ENCODE measurements around the gene ISG20. TPM values are rescaled to one million over a fixed set of nuclear protein-coding genes. Genes with fewer than 3 reads are reported as not detected.

The ISG20 gene
- total and polyA plus RNA-seq, 2 of the 8 experiments (the other 6 are each of a cell fraction or from before 2014, with no cell fraction given) = 2.9 to 5.2 TPM

DNA sequence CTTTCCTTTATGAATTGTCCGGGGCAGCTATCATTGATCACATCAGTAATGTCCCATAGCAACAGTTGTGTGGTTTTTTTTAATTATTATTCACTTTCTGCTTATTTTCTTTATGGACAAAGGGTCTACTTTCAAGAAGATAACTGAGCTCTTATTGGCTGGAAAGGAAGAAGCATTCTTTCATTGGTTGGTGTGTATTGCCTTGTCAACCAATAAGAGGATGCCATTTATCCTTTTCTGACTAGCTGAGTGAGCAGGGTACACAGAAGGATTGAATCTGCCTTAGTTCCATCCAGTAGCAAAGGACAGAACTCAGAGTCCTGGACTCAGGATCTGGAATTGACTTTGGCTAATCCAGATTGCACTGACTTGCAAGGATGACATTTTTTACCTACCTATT lies 30.9 kb upstream of the ISG20 start:
- H3K4me1 ChIP-seq (replicated peaks in 1 of 4; ENCODE audit: control insufficient read depth in 3 of 4, insufficient read depth in 4 of 4, low read length in 3 of 4) = peaks cover 21 to 46% (median 35%) of the 10 kb centered on the region in 4 experiments

More for the DNA sequence above, 30.9 kb upstream of the ISG20 start:
- Histone ChIP-seq H2BK15ac (ENCODE audit: low read length) (no peak overlapping the region), H3K18ac (ENCODE audit: extremely low read depth, low read length) (no peak overlapping the region), H2BK20ac (ENCODE audit: low read length) (no peak overlapping the region), H4K91ac (replicated peaks; ENCODE audit: insufficient read length, low read length) (no peak overlapping the region), H3K23ac (ENCODE audit: insufficient read length) (no peak overlapping the region), H2AK5ac (ENCODE audit: low read depth, low read length) (no peak overlapping the region), H2BK120ac (replicated peaks; ENCODE audit: low read depth, low read length) (no peak overlapping the region), H3K27me3 (replicated peaks in 1 of 4; ENCODE audit: control insufficient read depth in 3 of 4, extremely low read depth in 1 of 4, insufficient read depth in 3 of 4, low read length in 3 of 4) (peaks cover 31 to 51% (median 50%) of the 10 kb centered on the region in 4 experiments), H3K79me2 (ENCODE audit: control insufficient read depth in 1 of 2, insufficient read depth in 2 of 2, low read length in 2 of 2) (no peaks in the 10 kb centered on the region), H3K36me3 (ENCODE audit: control insufficient read depth in 2 of 4, insufficient read depth in 4 of 4, low read length in 3 of 4) (no peaks in the 10 kb centered on the region), H3K9me3 (ENCODE audit: insufficient read depth in 2 of 2, low read depth in 1 of 2, low read length in 1 of 2) (no peaks in the 10 kb centered on the region), H3K23me2 (ENCODE audit: low read depth, low read length) (peaks cover 25% of the 10 kb centered on the region; the same call in 1 of the 2 replicates), H4K8ac (ENCODE audit: extremely low read depth, insufficient read depth, low read length) (no peak overlapping the region), H4K5ac (ENCODE audit: insufficient read length, low read depth, low read length) (no peak overlapping the region), H3K4me3 (ENCODE audit: extremely low read depth in 1 of 4, insufficient read depth in 2 of 4, low read depth in 3 of 4, low read length in 4 of 4) (no peak overlapping the region), H2AFZ (ENCODE audit: low read length) (no peak overlapping the region), H3K4ac (replicated peaks; ENCODE audit: insufficient read length, low read depth, low read length) (no peak overlapping the region), H2BK12ac (ENCODE audit: low read depth, low read length) (no peak overlapping the region), H3K9ac (replicated peaks in 1 of 4; ENCODE audit: extremely low read depth in 1 of 4, low read depth in 3 of 4, low read length in 3 of 4) (no peak overlapping the region), H4K20me1 (replicated peaks in 1 of 2; ENCODE audit: control insufficient read depth in 1 of 2, insufficient read depth in 2 of 2, low read length in 2 of 2) (peaks cover 0 to 7% of the 10 kb centered on the region in 2 experiments), H3K27ac (ENCODE audit: low read depth, low read length) (no peak overlapping the region), H3K79me1 (ENCODE audit: low read depth, low read length) (no peaks in the 10 kb centered on the region), H3K14ac (ENCODE audit: insufficient read length) (no peak overlapping the region), H3K4me2 (ENCODE audit: insufficient read depth in 1 of 2, low read depth in 2 of 2, low read length in 2 of 2) (no peak overlapping the region), H3K56ac (replicated peaks; ENCODE audit: insufficient read length, low read depth, low read length) (no peak overlapping the region), H2BK5ac (ENCODE audit: low read depth, low read length) (no peak overlapping the region)
- ChIA-PET CTCF (ENCODE audit: partially characterized antibody) (interaction anchor here (0.7 to 1.9 kb wide), 8 partner anchors 9 to 503 kb away, joined by 3 to 4 read pairs (median 3); no protein-coding TSS in a partner anchor), POLR2A (ENCODE audit: partially characterized antibody) (interaction anchor here (1.0 to 4.0 kb wide), 3 partner anchors 17 to 126 kb away, joined by 3 to 21 read pairs (median 3); partner anchors contain the start of gene ISG20)
- no peak for DNase-seq (ENCODE audit: low read depth in 1 of 2, low spot score in 2 of 2)
- TF ChIP-seq ZNF274 (IDR thresholded peaks at IDR 0.05; ENCODE audit: borderline replicate concordance, extremely low read depth, low read length) (no peak), POLR2AphosphoS5 (IDR thresholded peaks at IDR 0.05; ENCODE audit: low read depth, low read length) (no peak), RBBP5 (IDR thresholded peaks at IDR 0.05; ENCODE audit: borderline replicate concordance, low read depth, low read length) (no peak)
- 79% methylated on average over 1 of the region's 1 CpG; no CpG with 5 or more reads in 1 of the 2 experiments for WGBS, 2 experiments (ENCODE audit: extremely low coverage in 1 of 2, insufficient coverage in 1 of 2, insufficient read length in 1 of 2, insufficient replicate concordance in 2 of 2, low coverage in 1 of 2, low lambda C conversion rate in 2 of 2, missing lambda C conversion rate in 1 of 2)
- no peak for FAIRE-seq
